PC-3 (cell line): Measurements from ENCODE around the gene CRYBA1.

Experiments
- EZH2 ChIP-seq: fragments of 300-600 bp; sonication (generic); IDR thresholded peaks from one replicate; pipeline ENCODE4 v1.6.1; 2017; ENCODE audit warnings: antibody characterized with exemption, mild to moderate bottlenecking, low read length; ENCODE audit not compliant: unreplicated experiment
- EZH2phosphoT487 ChIP-seq: fragments of 300-600 bp; sonication (generic); IDR thresholded peaks from 2 replicates; pipeline ENCODE4 v1.6.1; 2018; ENCODE audit warnings: mild to moderate bottlenecking, antibody characterized with exemption, low read length, borderline replicate concordance
- TF ChIP-seq, protein P1 (sequence below): fragments of 300-600 bp; sonication (generic); conservative IDR thresholded peaks from 2 replicates; pipeline ENCODE4 v1.5.1; 2017; ENCODE audit warnings: antibody characterized with exemption, low read depth, mild to moderate bottlenecking, low read length

DNA sequence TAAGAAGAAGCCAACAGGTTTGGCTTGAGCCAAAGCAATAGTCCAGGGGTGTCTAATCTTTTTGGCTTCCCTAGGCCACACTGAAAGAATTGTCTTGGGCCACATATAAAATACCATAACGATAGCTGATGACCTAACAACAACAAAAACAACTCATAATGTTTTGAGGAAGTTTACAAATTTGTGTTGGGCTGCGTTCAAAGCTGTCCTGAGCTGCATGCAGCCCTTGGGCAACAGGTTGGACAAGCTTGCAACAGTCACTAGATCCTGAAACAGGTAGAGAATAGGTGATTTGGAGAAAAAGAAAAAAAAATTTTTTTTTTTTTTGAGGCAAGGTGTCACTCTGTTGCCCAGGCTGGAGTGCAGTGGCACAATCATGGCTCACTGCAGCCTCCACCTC, 4.5 kb downstream of the CRYBA1 start:
- TF ChIP-seq, protein P1, sequence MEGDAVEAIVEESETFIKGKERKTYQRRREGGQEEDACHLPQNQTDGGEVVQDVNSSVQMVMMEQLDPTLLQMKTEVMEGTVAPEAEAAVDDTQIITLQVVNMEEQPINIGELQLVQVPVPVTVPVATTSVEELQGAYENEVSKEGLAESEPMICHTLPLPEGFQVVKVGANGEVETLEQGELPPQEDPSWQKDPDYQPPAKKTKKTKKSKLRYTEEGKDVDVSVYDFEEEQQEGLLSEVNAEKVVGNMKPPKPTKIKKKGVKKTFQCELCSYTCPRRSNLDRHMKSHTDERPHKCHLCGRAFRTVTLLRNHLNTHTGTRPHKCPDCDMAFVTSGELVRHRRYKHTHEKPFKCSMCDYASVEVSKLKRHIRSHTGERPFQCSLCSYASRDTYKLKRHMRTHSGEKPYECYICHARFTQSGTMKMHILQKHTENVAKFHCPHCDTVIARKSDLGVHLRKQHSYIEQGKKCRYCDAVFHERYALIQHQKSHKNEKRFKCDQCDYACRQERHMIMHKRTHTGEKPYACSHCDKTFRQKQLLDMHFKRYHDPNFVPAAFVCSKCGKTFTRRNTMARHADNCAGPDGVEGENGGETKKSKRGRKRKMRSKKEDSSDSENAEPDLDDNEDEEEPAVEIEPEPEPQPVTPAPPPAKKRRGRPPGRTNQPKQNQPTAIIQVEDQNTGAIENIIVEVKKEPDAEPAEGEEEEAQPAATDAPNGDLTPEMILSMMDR: no peak
- TF ChIP-seq EZH2: no peak
- TF ChIP-seq EZH2phosphoT487: no peak
